GM20431 (cell line): Measurements from ENCODE around the gene NPBWR2.
"Not testable (repeated sequence)": the region's sequence is repeated elsewhere in the genome, so short reads cannot be mapped to it uniquely, and the experiment has no call there.

Experiments
- in situ Hi-C: fragments of 300-500 bp; cut with MseI, MboI; formaldehyde crosslinking; loops from one replicate; pipeline ENCODE4 v1.15.0; 2020; ENCODE audit warnings: low sequenced_read_pairs; ENCODE audit not compliant: unreplicated experiment

NPBWR2 gene

DNA sequence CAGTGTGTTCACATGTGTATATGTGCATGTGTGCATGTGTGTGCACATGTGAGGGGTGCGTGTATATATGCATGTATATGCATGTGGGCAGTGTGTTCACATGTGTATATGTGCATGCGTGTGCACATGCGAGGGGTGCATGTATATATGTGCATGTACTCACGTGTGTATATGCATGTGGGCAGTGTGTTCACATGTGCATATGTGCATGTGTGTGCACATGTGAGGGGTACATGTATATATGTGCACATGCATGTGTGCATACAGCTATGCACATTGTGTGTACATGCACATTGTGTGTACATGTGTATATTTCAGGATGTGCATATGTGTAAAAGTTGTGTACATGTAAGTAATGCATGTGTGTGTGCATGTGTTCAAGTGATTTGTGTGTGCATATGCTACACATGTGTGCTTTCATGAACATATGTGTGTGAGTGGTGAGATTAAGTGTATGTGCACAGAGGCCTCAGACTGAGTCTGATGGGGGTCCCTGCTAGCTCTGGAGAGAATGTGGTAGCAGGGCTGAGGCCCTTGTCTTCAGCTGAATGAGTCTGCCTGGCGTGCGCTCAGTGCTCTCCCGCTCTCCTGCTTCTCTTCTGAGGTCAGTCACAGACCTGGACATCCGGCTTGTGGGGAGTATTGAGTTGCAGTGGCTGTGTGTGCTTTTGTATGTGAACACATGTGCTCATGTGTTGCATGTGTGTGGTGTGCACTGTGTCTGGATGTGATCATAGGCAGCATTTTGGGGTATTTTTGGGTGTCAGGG, 37.0 kb upstream of the NPBWR2 start:
- in situ Hi-C loops: no loop called here

DNA sequence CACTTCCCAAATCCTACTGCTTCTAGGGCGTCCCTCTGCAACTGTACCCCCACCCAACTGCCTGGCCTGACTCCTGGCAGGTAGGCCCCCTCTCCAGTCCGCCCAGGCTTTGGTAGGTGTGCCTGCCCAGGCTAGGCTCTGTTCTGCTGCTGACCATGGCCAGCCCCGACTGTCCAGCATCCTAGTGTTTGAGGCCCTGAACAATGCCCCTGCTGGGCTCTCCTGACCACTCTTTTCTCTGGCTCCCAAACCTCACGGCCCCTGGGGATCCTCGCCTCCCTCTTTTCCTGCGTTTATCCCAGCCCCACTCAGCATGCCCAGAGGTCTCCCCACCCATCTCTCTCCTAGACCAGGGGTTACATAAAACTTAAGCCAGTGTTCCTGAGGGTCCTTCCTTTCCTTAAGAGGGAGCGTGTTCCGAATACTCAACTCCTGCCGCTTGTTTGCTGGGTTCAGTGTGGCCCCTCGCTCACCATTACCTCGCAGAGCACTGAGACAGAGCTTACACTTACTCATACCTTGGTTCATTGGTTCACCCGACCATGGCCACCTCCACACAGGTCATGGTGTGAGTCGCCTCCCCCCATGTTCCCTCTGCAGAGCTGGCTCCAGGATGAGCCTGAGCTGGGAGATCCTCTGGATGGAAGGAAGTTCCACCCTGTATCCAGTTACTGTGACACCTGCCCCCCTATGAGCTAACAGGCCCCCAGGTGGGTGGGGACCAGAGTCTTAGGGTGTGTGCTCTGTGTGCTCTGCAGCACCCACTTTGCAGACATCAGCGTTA, 35.8 kb upstream of the NPBWR2 start:
- in situ Hi-C loops: no loop called here

DNA sequence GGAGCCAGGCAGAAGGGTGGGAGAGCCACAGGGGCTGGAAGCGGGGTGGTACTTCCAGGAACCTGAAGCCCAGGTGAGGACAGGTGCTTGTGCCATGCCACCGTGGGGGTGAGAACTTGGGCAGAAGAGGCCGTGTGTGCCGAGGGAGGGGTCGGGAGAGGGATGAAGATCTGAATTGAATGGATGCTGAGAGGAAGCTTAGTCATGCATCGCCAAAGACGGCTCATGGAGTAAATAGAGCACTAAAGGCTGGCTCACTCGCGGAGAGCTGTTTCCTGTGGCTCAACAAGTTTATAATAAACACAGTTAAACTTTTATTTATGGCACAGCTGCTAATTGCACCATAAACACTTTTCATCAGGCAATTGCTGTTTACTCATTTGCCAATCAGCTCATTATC, 35.2 kb upstream of the NPBWR2 start:
- in situ Hi-C loops: no loop called here

DNA sequence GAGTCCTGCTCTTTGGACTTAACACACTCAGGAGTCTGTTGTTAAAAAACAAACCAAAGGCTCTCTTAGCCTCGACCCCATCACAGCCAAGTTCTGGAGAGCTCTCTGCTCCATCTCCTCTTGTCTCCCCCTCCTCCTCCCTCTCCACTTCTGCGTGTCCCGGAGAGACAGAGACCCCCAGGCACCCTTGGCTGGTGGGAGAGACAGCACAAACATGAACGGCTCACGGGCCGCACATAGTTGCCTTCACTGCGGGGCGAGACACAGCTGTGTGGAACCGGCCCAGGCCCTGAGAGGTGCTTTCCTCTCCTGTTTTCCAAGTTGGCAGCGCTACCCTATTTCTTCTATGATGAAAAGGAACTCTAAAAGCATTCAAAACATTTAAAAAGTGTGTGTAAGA, 33.6 kb upstream of the NPBWR2 start:
- in situ Hi-C loops: no loop called here

DNA sequence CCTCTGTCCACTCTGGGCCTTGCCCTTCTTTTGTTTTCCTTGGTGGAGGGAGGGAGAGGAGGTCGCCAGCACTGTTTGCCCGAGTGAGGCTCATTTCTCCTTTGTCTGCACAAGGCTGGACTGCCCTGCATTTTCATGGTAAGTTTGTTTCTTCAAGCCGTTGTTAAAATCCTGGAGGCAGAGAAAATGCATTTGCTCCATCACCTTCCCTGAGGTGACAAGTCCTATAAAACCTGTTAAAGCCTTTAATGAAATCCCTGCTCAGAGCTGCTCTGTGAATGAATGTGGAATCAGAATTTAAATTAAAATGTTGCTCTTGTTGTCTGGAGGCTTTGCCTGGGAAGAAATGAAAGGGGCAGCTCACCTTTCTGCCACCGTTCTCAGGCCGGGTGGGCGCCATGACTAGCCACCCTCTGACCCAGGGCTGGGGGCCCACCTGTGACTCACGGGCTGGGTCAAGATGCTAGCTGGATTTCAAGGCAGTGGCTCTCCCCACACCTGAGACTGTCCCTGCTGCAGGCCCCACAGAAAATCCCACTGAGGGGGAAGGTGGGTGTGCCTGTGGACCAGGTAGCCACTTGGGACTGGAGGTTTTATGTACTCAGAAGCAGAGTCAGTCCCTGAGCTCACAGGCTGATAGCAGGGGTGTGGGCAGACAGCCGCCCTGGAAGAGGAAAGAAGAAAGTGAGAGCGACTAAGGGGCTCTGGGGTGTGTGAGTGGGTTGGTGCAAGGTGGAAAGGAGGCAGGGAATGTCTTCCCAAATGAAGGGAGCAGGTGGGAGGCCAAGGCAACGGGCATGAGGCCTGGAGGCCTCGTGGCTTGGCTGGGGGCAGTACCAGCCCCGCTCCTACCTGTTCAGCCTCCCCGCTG, 32.9 kb upstream of the NPBWR2 start:
- in situ Hi-C loops: no loop called here

DNA sequence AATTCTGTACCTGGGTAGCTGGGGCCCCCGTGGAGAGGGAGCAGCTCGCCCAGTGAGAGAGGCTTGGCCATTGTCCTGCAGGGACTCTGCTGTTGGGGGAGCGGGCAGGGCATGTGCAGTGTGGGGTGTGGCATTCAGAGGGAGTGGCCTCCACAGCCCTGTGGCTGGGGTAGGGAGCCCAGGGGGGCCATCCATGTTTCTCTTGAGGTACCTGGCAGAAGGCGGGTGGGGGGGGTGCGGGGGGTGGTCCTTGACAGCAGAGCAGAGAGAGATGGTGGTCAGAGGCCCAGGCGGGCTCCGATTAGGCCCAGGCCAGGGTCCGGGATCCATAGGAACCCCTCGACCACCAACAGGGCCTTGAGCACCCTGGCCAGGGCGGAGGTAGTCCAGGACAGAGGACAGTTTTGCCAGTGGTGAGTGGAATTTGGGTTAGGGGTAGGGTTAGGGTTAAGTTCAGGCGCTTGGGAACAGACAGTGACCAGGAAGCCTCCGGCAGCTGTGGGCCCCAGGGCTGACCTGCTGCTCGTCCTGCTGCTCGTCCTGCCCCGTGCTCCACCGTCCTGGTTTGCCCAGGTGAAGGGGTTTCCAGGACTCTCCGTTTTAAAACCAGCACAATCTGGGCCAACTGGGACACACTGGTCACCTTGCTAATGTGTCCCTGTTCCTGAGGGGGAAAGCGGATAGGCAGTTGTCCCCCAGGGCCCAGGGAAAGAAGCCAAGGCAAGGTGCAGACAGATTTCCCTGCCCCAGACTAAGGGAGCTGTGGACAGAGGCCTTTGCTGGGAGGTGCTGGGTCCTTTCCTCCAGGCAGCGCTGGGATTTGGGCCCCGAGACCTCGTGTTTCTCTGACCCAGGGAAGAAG, 32.1 kb upstream of the NPBWR2 start:
- in situ Hi-C loops: no loop called here

DNA sequence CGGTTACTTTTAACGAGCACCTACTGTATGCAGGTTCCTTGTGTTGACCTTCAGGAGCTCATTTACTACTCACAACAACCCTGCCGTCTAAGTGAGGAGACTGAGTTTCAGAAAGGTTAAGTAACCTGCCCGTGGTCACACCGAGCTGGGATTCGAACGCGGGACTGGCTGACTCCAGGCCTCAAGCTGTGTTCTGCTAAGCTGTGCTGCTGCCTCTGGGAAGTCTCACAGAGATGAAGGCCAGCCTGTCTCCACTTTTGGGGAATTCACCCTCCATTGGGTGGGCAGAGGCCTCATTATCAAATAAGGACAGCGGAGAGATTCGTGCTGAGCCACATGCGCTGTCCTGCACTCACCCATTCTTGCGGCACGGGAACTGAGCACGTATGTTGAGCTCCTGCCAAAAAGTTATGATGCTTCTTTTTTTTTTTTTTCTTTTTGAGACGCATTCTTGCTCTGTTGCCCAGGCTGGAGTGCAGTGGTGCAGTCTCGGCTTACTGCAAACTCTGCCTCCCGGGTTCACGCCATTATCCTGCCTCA, 31.0 kb upstream of the NPBWR2 start:
- in situ Hi-C loops: no loop called here

DNA sequence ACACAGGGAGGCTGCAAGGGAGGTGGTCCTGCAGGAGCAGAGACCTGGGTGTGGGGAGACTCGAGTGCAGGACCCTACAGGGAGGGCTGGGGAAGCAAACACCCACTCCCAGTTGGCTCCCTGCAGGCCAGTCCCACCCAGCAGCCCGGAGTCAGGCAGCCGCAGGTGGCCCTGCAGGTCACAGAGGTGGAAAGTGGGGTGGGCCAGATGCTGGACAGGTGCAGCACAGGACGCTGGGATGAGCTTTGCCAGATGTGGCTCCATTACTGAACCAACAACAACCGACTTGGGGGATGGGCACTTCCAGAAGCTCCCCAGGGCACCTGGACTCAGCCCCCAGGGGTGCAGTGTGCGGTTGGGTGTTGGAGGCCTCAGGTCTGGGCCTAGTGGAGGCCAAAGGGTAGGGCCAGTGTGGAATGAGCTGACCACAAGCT, 30.2 kb upstream of the NPBWR2 start:
- in situ Hi-C loops: no loop called here

DNA sequence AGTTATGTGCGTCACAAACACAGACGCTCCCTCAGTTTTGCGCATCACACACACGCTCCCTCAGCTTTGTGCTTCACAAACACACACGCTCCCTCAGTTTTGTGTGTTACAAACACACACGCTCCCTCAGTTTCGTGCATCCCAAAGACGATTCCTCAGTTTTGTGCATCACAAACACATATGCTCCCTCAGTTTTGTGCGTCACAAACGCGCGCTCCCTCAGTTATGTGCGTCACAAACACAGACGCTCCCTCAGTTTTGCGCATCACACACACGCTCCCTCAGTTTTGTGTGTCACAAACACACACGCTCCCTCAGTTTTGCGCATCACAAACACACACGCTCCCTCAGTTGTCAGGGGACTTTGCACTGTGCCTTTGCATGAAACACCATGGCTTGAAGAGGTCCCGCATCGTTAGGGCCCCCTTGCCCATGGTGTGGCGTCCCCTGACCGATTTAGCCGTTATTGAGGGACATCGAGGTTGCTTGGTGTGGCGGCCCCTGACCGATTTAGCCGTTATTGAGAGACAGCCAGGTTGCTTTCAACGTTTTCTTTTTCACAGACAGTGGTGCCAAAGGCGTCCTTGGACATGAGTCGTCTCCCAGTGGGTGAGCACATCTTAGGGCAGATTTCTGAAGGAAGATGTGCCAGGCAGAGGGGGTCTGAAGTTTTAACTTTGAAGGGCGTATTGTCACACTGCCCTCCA, 28.8 kb upstream of the NPBWR2 start:
- in situ Hi-C loops: no loop called here

DNA sequence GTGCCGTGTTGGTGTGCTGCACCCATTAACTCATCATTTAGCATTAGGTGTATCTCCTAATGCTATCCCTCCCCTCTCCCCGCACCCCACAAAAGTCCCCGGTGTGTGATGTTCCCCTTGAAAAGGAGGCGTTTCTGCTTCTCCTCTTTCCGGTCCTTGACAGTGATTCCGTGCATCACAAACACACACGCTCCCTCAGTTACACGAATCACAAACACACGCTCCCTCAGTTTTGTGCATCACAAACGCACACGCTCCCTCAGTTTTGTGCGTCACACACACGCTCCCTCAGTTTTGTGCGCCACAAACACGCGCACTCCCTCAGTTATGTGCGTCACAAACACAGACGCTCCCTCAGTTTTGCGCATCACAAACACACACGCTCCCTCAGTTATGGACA, 27.4 kb upstream of the NPBWR2 start:
- in situ Hi-C loops: not testable (repeated sequence)

DNA sequence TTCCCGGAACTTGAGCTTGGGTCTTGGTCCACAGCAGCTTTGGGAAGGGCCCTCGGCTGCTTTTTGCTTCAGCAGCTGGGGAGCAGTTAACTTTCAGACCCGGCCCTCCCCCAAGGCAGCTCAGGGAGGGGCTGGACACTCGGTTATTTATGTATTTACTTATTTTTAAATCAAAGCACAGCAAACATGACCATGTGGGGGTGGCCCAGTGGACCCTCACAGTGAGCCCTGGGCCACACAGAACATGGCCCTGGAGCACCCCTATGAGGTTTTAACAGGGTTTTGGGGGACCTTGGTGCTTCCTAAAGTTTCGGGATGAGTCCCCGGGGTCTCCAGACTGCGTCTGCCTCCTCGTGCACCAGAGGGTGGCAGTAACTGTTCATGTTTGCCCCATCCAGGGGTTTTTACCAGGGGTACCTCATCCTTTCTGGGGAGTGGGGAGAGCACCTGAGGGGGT, 26.6 kb upstream of the NPBWR2 start:
- in situ Hi-C loops: no loop called here

DNA sequence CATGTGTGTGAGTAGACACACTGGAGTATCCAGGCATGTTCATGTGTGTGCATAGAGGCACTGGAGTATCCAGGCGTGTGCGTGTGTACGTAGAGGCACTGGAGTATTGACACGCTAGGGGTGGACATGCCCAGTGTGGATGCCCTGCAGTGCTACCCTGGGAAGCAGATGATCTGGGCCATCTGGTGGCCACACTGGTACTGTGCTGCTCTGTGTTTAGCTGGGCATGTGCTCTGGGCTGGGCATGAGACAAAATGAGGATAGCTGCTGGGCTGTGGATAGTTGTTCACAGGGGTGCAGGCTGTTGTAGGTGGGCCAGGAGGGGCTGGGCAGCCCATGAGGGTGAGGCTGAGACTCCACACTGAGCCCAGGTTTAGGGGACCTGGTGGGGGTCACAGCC, 24.0 kb upstream of the NPBWR2 start:
- in situ Hi-C loops: no loop called here

DNA sequence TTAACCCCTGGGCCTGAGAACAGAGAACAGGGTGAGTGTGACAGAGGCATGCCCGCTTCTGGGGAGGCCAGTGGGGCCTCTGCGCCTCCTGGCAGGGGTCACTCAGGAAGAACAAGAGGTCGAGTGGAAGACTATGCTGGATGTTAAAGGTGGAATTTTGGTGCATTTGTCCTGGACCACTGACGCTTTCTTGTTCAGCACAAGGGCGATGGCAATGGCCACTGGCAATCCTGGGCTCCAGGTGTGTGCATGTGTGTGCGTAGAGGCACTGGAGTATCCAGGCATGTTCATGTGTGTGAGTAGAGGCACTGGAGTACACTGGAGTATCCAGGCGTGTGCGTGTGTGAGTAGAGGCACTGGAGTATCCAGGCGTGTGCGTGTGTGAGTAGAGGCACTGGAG, 23.5 kb upstream of the NPBWR2 start:
- in situ Hi-C loops: no loop called here

DNA sequence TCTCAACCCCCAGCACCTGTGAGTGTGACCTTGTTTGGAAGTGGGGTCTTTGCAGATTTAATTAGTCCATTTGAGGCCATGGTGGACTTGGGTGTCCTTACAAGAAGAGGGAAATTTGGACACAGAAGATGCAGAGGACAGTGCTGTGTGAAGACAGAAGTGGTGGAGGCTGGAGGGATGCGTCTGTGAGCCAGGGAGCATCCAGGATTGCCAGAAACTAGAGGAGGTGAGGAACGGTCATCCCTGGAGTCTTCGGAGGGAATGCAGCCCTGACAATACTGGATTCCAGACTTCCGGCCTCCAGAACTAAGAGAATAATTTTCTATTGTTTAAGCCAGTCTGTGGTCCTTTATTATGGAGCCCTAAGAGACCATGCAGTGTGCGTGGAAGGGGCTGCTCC, 22.9 kb upstream of the NPBWR2 start:
- in situ Hi-C loops: no loop called here

DNA sequence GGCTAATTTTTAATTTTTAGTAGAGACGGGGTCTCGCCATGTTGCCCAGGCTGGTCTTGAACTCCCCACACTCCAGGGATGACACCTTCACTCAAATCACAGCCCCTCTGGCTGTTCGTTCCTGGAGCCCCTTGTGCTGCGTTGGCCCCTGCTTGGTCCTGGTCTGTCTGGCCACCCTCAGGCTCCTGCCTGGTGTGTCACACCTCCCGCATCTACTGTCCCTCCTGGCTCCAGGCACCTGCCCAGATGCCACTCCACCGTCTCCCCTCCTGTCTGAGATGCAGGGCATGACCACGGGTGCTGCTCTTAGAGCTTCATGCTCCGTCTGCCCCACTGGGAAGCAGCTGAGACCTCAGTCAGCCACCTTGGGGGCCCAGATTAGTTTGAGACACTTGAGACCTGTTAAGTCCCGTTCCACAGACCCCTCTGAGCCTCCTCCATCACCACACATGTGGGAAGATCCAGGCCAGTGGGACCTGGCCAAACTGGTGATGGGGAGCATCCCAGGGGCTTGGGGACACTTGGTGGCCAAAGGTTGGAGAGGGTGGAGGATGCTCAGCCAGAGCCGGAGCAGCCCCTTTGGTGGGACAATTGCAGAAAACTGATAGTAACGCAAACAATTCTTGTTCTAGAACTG, 21.9 kb upstream of the NPBWR2 start:
- in situ Hi-C loops: no loop called here

DNA sequence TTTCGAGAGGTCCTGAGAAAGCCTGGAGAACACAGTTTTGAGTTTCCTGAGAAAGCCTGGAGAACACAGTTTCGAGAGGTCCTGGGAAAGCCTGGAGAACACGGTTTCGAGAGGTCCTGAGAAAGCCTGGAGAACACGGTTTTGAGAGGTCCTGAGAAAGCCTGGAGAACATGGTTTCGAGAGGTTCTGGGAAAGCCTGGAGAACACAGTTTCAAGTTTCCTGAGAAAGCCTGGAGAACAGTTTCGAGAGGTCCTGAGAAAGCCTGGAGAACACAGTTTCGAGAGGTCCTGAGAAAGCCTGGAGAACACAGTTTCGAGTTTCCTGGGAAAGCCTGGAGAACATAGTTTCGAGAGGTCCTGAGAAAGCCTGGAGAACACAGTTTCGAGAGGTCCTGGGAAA, 16.2 kb upstream of the NPBWR2 start:
- in situ Hi-C loops: not testable (repeated sequence)

DNA sequence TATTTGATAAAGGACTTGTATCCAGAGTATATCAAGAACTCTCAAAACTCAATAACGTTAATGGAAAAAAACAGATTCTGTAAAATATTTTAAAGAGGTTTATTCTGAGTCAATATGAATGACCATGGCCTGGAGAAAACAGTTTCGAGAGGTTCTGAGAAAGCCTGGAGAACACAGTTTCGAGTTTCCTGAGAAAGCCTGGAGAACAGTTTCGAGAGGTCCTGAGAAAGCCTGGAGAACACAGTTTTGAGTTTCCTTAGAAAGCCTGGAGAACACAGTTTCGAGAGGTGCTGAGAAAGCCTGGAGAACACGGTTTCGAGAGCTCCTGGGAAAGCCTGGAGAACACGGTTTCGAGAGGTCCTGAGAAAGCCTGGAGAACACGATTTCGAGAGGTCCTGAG, 15.6 kb upstream of the NPBWR2 start:
- in situ Hi-C loops: not testable (repeated sequence)

DNA sequence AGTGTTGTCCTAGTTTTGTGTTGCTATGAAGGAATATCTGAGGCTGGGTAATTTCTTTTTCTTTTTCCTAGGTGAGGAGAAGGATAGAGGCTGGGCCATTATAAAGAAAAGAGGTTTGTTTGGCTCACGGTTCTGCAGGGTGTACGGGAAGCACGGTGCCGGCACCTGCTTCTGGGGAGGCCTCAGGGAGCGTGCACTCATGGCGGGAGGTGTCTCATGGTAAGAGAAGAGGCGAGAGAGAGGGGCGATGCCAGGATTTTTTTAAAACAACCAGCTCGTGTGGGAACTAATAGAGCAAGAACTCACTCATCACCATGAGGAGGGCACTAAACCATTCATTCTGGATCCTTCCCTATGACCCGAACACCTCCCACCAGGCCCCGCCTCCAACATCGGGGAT, 14.2 kb upstream of the NPBWR2 start:
- in situ Hi-C loops: no loop called here
